NCI-H2029 treated with DMSO at 0.1 percent for 48 hours (cell line): ENCODE measurements around the gene PERM1.
"Not testable (repeated sequence)": the region's sequence is repeated elsewhere in the genome, so short reads cannot be mapped to it uniquely, and the experiment has no call there.

Experiments used
- DNase-seq: peaks from one replicate; lab custom pipeline; 2025; lab: John Stamatoyannopoulos, UW

Gene PERM1

DNA sequence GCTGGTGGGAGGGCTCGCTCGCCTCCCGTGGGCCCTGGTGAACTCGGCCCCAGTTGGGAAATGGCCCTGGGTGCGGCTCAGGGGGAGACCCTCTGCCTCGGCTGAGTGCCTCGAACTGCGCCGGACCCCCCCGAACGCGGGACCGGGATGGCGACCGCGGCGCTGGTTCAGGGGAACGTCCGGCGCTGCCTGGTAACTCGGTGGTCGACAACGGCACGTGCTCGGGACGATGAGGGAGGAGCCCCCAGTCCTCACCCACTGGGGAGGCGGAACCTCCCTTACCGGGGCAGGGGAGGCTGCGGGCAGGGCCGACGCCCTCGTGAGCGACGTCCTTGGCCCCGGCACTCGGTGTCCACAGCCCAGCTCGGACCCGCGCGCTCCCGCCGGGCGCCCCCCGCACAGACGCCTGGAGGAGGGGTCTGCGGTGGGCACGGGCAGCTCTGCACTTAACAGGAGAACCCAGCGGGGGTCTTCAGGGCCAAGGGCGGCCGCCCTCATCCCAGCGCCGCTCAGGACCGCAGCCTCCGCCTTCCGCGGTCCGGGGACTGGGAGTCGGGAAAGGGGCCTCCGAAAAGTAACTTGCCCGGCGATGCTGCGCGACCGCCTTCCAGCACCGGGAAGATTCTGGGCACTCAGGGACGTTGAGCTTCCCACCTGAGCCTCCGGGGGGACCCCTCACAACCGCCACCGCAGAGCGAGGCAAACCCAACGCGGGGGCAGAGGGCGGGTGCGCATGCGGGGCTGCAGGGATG is 16.3 kb upstream of the PERM1 start:
- no peak for DNase-seq

DNA sequence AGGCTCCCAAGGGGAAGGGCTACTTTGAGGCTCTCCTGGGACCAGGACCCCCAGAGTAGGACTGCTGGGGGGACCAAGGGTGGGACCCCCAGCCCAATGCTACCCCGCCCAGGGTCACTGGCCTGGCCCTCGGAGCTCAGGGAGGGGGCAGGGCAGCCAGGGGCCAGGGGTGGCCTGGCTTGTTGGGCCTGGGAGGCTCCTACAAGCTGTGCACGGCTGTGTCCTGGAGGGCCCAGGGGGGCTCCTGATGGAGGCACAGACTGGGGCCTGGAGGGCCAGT is 15.8 kb upstream of the PERM1 start:
- no peak for DNase-seq

DNA sequence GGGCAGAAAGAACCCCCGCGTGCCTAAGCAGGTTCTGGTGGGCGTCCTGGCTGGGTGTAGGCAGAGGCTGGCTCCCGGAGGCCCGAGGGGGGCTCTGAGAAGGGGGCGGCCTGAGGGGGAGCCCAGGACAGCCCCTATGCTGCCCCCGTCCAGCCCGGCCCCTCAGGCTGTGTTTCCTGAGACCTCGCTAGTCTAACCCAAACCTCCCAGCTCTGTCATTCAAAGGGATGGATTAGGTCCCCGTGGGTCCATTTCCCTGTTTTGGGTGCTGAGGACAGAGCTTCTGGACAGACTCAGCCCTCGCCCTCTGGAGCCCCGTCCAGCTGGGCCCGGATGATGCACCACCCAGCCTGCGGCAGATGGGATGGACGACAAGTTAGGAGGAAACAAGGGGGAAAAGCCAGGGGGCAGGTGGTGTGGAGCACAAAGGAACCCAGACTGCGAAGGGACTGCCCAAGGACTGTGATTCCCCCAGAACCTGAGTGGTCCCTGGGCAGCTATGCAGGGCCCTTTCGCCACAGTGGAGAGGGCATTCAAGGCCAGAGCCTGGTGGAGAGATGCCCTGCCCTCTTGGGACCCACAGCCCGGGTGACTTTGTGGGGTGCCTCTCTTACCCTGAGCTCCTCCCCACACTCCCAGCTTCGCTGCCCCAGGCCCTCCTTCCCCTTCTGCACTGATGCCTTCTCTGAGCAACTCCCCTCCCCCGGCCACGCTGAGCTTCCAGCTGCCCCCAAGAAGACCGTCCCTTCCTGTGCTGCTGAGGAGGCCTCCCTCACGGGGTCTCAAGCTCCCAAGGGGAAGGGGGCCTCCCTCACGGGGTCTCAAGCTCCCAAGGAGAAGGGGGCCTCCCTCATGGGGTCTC is 15.2 kb upstream of the PERM1 start:
- DNase-seq = no peak

DNA sequence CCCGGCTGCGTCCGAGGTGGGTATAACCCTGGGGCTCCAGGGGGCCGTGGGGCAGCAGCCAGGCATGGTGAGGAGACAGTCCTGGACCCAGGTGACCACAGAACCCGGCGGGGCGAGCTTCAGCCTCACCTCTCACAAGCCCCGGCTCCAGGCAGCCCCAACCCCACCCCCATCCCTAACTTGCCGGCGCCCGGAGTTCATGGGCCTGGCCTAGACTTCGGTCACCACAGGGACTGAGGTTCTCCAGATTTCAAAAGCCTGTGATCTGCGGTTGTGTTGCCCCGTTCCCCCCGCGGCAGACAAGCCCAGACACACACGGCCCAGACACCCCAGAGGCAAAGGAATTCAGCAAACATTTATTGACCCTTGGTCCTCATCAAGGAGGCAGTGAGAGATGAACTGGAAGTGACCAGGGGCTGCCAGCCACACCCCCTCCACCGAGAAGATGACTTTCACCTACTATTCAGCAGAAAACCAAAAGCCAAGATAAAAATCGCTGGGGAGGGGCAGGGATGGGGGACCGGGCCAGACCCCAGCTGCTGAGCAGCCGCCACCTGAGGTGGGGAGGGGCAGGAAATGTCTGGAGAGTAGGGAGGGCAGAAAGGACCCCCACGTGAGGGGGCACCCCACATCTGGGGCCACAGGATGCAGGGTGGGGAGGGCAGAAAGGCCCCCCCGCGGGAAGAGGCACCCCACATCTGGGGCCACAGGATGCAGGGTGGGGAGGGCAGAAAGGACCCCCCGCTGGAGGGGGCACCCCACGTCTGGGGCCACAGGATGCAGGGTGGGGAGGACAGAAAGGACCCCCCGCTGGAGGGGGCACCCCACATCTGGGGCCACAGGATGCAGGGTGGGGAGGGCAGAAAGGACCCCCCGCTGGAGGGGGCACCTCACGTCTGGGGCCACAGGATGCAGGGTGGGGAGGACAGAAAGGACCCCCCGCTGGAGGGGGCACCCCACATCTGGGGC is 14.1 kb upstream of the PERM1 start:
- DNase-seq = no peak

DNA sequence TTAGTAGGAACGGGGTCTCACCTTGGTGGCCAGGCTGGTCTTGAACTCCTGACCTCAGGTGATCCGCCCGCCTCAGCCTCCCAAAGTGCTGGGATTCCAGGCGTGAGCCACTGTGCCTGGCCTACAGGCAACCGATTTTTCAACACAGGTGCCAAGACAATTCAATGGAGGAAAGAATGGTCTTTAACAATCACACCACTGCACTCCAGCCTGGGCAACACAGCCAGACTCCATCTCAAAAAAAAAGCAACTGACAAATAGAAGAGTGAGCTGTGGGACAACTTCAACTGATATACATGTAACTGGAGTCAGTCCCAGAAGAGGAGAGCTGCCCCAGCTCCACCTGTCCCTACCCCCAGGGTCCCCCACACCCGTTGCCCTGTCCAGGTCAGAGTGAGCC is 12.7 kb upstream of the PERM1 start:
- not testable (repeated sequence) for DNase-seq

DNA sequence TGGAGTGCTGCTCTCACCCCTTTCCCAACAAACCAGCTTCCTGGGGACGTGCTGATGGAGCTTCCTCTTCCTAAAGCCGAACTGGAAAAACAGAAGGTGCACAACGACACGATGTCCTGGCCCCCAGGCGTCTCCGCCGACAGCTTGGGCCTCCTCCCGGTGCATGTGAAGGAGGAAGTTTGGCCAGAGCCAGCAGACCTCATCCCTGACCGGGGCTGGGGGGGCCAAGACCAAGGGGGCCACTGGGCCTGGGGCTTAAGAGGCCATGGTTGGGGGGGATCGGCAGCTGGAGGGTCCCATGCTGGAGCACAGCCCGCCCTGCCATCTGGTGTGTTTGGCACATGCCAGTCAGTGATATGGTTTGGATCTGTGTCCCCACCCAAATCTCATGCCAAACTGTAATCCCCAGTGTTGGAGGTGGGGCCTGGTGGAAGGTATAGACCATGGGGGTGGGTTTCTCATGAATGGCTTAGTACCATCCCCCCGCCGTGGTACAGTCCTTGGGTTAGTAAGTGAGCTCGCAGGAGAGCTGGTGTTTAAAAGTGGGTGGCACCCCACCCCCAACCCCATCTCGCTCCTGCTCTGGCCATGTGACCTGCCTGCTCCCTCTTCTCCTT is 11.6 kb upstream of the PERM1 start:
- DNase-seq = no peak

DNA sequence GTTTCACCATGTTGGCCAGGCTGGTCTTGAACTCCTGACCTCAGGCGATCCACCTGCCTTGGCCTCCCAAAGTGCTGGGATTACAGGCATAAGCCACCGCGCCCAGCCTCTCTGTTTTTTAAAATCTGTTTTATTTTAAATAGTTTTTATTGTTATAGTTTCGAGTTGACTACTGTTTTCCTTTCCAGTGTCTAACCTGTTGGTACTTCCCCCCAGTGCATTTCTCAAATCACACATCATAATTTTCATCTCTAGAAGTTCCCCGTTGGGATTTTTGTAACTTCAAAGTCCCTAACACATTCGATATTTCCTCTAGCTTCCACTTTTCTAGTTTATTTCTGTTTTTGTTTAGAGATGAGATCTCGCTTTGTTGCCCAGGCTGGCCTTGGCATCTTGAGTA is 10.5 kb upstream of the PERM1 start:
- no peak for DNase-seq

DNA sequence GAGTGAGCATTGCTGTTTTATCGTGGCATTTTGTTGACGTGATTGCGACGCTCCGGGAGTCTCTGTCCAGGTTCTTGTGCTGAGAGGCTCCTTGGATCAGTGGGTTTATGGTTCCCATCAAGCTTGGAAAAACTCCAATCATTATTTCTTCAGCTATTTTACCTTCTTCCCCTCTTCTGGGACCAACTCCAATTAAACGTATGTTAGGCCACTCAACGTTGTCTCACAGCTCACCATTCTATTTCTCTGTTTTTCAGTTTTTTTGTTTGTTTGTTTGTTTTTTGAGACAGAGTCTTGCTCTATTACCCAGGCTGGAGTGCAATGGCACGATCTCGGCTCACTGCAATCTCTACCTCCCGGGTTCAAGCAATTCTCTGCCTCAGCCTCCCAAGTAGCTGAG is 10.0 kb upstream of the PERM1 start:
- no peak for DNase-seq

DNA sequence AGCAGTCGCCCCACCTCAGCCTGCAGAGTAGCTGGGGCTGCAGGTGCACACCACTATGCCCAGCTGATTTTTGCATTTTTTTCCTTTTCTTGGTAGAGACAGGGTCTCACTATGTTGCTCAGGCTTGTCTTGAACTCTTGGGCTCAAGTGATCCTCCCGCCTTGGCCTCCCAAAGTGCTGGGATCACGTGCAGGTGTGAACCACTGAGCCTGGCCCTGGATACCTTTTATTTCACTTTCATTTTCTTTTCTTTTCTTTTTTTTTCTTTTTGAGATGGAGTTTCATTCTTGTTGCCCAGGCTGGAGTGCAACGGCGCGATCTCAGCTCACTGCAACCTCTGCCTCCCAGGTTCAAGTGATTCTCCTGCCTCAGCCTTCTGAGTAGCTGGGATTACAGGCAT is 9.4 kb upstream of the PERM1 start:
- not testable (repeated sequence) for DNase-seq

DNA sequence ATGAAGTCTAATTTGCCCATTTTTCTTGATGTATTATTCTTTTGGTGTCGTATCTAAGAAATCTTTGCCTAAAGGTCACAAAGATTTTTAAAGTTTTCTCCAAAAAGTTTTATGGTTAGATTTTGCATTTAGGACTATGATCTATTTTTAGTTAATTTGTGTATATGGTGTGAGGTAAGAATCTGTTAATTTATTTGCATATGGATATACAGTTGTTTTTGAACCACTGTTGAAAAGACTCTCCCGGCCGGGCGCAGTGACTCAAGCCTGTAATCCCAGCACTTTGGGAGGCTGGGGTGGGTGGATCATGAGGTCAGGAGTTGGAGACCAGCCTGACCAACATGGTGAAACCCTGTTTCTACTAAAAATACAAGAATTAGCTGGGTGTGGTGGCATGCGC is 6.2 kb upstream of the PERM1 start:
- DNase-seq = not testable (repeated sequence)

DNA sequence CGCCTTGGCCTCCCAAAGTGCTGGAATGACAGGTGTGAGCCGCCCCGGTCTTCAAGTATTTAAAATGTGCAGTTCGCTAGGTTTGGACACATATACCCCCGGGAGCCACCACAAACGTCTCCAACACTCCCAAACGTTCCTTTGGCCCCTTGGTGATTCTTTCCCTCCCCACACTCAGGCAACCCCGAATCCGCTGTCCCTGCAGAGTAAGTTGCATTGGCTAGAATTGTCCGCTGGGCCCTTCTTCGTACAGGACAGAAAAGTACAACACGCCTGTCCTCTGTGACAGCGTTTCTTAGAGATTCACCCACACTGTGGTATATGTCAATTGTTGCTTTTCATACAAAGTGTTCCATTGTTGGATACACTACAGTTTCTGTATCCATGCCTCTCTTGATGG is 3.2 kb upstream of the PERM1 start:
- DNase-seq = no peak

DNA sequence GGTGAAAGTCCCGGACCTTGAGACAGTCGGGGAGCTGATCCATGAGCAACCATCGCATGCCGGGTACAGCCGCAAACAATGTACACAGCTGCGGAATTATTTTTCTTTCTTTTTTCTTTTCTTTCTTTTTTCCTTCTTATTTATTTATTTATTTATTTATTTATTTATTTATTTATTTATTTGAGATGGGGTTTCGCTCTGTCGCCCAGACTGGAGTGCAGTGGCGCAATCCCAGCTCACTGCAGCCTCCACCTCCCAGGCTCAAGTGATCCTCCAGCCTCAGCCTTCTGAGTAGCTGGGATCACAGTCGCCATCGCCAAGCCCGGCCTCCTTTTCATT is 2.6 kb upstream of the PERM1 start:
- no peak for DNase-seq

DNA sequence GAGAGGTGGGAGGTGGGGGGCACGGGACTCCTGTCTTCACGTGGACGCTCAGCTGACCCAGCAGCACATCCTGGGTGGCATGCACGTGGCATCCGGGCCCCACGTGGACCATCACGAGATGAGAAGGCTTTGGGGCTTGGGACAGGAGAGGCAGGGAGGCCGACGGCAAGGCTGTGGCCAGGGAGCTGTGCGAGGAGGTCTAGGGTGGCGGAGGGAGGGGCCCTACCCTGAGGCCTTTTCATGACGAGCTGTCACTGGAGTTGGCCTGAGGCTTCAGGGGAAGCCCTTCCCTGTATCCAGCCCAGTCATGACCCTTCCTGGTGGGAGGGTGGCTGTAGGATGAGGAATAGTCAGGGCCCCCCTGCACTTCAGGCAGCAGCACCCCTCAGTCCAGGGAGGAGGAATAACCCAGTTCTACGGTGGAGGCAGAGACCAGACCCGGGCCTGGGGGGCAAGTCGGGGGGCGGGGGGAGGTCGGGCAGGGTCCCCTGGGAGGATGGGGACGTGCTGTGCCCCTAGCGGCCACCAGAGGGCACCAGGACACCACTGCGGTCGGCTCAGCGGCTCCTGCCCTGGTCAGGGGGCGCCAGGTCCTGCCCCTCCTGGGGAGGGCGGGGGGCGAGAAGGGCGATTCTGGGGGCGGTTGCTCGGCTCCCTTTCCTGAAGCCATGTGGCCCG is 2.0 kb upstream of the PERM1 start:
- no peak for DNase-seq

DNA sequence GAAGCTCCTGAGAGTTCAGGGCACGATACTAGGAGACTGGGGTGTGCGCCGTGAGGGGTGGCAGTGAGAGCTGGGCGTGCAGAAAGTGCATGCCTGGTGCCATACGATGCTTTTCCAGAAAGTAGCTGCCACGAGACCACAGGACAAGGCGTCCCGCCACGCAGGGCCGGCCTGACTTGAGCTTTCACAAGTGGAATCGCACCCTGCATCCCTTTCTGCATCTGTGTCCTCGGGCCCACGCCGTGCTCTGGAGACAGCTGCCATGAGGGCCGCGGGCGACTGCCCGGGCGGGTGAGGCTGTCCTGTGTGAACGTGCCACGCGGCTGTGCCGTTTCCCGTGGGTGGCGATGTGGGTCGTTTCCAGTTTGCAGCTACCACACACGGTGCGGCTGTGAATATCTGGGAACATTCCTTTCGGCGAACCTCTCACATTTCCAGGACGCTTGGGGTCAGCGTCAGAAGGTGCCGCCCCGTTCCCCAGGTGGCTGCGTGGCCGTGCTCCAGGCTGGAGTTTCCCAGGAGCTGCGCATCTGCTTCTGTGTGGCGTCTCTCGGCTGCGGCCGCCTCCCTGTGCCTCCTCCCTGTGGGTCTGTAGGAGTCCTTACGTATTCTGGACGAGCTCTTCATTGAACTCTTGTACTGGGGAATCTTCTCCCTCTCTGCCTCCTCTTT is 1.0 kb upstream of the PERM1 start:
- DNase-seq = no peak

DNA sequence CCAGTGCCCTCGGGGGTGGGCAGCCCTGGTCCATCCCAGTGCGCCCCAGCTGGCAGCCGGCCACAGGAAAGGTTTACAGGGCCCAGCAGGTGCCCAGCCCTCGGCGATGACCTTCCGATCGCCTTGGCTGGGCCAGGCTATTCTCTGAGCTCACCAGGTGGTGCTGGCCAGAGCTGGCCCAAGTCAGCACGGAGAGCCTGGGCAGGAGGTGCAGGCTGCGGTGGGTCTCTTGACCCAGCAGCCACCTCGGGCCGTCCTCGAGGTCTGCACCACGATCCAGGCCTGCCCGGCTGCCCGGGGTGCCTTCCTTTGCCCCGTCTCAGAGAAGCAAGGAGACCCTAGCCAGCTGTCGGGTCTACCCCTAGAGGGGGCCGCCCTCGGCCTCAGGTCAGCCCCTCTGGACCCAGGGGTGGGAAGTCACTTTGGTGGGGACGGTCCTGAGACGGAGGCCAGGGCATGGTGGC is 370 bp downstream of the PERM1 start:
- DNase-seq = no peak

DNA sequence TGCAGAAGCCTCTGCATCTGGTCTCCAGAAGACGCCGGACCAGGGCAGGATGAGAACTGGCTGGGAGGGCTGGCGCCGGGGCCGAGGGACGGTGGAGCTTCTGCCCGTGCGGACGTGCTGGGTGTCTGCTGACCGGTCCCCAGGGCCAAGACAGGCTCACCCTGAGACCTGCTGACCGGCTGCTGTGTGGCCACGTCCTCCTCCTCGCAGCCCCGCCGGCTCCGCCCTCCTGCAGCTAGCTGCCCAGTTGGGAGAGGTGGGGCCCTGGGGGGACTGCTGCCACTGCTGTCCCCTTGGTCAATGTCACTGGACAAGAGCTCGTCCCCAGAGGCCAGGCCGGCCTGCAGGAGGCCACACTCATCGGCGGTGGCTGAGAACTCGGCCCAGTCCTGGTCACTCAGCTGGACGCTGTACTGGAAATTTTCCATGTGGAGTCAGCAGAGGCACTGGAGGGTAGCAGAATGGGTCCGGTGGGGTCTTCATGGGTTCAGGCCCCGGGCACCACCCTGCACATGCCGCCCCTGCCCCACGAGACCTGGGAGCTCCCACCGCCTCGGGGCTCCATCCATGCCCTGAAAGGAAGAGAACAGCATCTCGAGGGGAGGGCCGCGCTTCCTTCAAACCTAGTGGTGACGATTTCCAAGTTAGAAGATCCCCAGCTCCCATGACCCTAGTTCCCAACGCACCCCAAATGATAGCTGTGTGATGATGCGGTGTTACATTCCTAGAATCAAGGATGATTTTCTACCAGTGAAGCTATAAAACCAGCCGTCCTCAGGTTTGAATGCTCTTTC is 1.1 kb downstream of the PERM1 start:
- no peak for DNase-seq

DNA sequence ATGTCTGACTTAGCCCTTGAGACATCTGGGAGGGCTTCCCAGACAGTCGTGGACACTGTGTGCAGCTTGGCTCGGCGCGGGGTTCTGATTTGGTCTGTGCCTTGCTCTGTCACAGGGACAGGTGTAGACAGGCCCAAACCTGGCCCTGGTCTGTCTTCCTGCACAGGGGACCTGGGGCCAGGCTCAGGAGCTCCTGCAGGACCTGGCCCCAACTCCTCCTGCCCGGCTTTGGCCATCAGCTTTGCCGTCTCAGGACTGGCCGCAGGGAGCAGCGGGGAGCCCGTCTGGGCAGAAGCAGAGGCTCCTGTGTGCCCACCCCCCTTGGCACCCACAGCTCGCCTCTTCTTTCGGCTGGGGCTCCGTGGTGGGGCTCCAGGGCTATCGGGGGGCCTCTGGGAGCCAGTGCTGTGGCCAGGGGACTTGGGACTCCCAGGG is 1.7 kb downstream of the PERM1 start:
- no peak for DNase-seq

DNA sequence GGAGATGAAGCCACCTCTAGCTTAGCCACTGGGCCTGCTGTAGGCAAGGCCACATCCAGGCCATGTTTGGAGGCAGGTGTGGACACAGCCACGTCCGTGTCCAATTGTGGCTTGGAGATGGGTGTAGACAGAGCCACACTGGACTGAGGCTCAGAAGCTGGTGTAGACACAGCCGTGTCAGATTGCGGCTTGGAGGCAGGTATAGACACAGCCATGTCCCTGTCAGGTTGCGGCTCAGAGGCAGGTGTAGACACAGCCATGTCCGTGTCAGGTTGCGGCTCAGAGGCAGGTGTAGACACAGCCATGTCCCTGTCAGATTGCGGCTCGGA is 2.2 kb downstream of the PERM1 start:
- DNase-seq = no peak

DNA sequence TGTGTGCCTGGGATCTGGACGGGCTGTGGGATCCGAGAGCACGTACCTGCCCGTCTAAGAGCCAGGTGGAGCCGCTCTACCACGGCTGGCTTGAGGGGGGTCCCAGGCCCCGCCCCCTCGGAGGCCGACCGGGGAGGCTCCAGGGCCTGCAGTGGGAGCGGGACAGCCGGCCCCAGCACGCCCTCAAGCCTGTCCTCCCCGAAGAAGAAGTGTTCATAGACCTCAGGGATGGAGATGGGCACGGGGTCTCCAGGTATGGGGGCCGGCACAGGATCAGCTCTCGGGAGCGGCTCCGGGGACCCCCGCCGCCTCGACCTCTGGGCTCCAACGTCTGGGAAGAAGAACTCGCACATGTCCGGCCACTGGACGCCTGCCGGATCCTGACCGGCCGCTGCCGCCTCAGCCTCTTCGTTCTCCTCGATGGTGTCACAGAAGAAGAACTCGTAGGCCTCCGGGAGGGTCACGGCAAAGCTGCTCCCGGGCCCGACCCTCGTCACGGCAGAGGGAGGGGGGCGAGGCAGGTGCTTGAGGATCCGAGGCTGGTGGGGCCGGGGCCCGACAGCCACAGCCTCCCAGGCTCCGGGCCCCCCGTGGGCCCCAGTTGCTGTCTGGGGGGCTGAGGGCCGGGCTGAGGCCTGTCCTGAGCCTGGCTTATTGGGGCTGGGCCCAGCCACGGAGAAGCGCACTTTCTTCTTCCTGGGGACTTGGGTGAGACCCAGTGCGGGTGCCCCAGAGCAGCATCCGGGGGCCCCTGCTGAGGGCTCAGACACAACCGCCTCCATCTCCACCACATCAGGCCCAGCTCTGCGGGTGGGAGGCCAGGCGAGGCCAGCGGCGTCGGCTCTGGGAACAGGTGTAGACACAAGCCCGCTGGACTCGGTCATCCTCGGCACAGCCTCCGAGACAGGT is 2.8 kb downstream of the PERM1 start:
- no peak for DNase-seq
